ENCODE measurements around the gene SMAD7. TPM values are rescaled to one million over a fixed set of nuclear protein-coding genes. Genes with fewer than 3 reads are reported as not detected.

Gene SMAD7
- total RNA-seq, 4 donors from 2014 or later, result 9.1 to 13.4 (median 10.8) TPM

- TF ChIP-seq CTCF (IDR thresholded peaks at IDR 0.05 in 4 of 5, conservative IDR thresholded peaks at IDR 0.05 in 1 of 5) (no peak), POLR2A (IDR thresholded peaks at IDR 0.05) (no peak)
- Histone ChIP-seq H3K27ac (no peak overlapping the region), H3K27me3 (no peaks in the 10 kb centered on the region), H3K4me3 (no peak overlapping the region), H3K36me3 (no peaks in the 10 kb centered on the region), H3K4me1 (peaks cover 14 to 16% of the 10 kb centered on the region in 2 donors), H3K9me3 (no peaks in the 10 kb centered on the region)
- ATAC-seq (no peak), DNase-seq (no peak)
- intact Hi-C loops (cut with DNase I; ENCODE audit: low total_unique reads) (no loop called here), in situ Hi-C loops (cut with MboI; ENCODE audit: low sequenced_read_pairs in 4 of 4) (no loop called here)
Observed at GRCh38 chr18:48885266-48885923, 65.4 kb downstream of the SMAD7 start.

GRCh38 chr18:48884771-48885170, 66.0 kb downstream of the SMAD7 start:
- ATAC-seq (no peak), DNase-seq (no peak)
- in situ Hi-C loops (cut with MboI; ENCODE audit: low sequenced_read_pairs in 4 of 4), result no loop called here
- no peak overlapping the region for H3K4me3 ChIP-seq
- H3K27ac ChIP-seq, result no peak overlapping the region
- peaks cover 14 to 16% of the 10 kb centered on the region in 2 donors for H3K4me1 ChIP-seq
- no peaks in the 10 kb centered on the region for H3K9me3 ChIP-seq
- TF ChIP-seq CTCF (IDR thresholded peaks at IDR 0.05 in 4 of 5, conservative IDR thresholded peaks at IDR 0.05 in 1 of 5) (no peak), POLR2A (IDR thresholded peaks at IDR 0.05) (no peak)
- no peaks in the 10 kb centered on the region for H3K36me3 ChIP-seq
- H3K27me3 ChIP-seq, result no peaks in the 10 kb centered on the region
- intact Hi-C loops (cut with DNase I; ENCODE audit: low total_unique reads), result no loop called here

- TF ChIP-seq POLR2A (IDR thresholded peaks at IDR 0.05) (no peak), CTCF (IDR thresholded peaks at IDR 0.05 in 4 of 5, conservative IDR thresholded peaks at IDR 0.05 in 1 of 5) (no peak)
- ATAC-seq (no peak), DNase-seq (no peak)
- Histone ChIP-seq H3K9me3 (no peaks in the 10 kb centered on the region), H3K4me1 (peaks cover 13% of the 10 kb centered on the region in 2 donors), H3K27ac (no peak overlapping the region), H3K36me3 (no peaks in the 10 kb centered on the region), H3K4me3 (no peak overlapping the region), H3K27me3 (no peaks in the 10 kb centered on the region)
- in situ Hi-C loops (cut with MboI; ENCODE audit: low sequenced_read_pairs in 4 of 4), result no loop called here
- intact Hi-C loops (cut with DNase I; ENCODE audit: low total_unique reads), result no loop called here
Observed at GRCh38 chr18:48884306-48884705, 66.5 kb downstream of the SMAD7 start.

- no peaks in the 10 kb centered on the region for H3K36me3 ChIP-seq
- peaks cover 3% of the 10 kb centered on the region in 2 donors for H3K4me1 ChIP-seq
- no peaks in the 10 kb centered on the region for H3K9me3 ChIP-seq
- H3K27me3 ChIP-seq, result no peaks in the 10 kb centered on the region
- intact Hi-C loops (cut with DNase I; ENCODE audit: low total_unique reads), result no loop called here
- no peak overlapping the region for H3K27ac ChIP-seq
- in situ Hi-C loops (cut with MboI; ENCODE audit: low sequenced_read_pairs in 4 of 4), result no loop called here
- DNase-seq (no peak), ATAC-seq (no peak)
- H3K4me3 ChIP-seq, result no peak overlapping the region
- no peak for TF ChIP-seq CTCF (IDR thresholded peaks at IDR 0.05 in 4 of 5, conservative IDR thresholded peaks at IDR 0.05 in 1 of 5)
- TF ChIP-seq POLR2A (IDR thresholded peaks at IDR 0.05), result no peak
Observed at GRCh38 chr18:48882379-48882778, 68.4 kb downstream of the SMAD7 start.

- intact Hi-C loops (cut with DNase I; ENCODE audit: low total_unique reads), result no loop called here
- TF ChIP-seq POLR2A (IDR thresholded peaks at IDR 0.05), result no peak
- TF ChIP-seq CTCF (IDR thresholded peaks at IDR 0.05 in 4 of 5, conservative IDR thresholded peaks at IDR 0.05 in 1 of 5), result no peak
Observed at GRCh38 chr18:48880931-48881330, 69.8 kb downstream of the SMAD7 start.

More at GRCh38 chr18:48880931-48881330, 69.8 kb downstream of the SMAD7 start:
- no peak for ATAC-seq
- H3K27me3 ChIP-seq, result no peaks in the 10 kb centered on the region
- in situ Hi-C loops (cut with MboI; ENCODE audit: low sequenced_read_pairs in 4 of 4), result no loop called here
- H3K4me3 ChIP-seq, result no peak overlapping the region
- H3K9me3 ChIP-seq, result no peaks in the 10 kb centered on the region
- H3K4me1 ChIP-seq, result no peaks in the 10 kb centered on the region
- DNase-seq, result no peak
- H3K27ac ChIP-seq, result no peak overlapping the region
- H3K36me3 ChIP-seq, result no peaks in the 10 kb centered on the region

Data from gastrocnemius medialis (tissue), 4 donors.